ENCODE results near the gene MAP2K3.
"Not testable (repeated sequence)": the region's sequence is repeated elsewhere in the genome, so short reads cannot be mapped to it uniquely, and the experiment has no call there.

MAP2K3 gene

GRCh38 chr17:21308931-21309381, 24.4 kb downstream of the MAP2K3 start:
- H3K9ac ChIP-seq (ENCODE audit: low read length); H3K4me1 ChIP-seq (ENCODE audit: control insufficient read depth, insufficient read depth, low read depth, low read length); H3K4ac ChIP-seq (ENCODE audit: low read depth in 1 of 2, low read length in 2 of 2); H3K4me2 ChIP-seq (ENCODE audit: low read length, poor library complexity, severe bottlenecking); H3K27ac ChIP-seq (ENCODE audit: low read length, poor library complexity, severe bottlenecking); H2AK5ac ChIP-seq (ENCODE audit: low read length, severe bottlenecking); H3K14ac ChIP-seq (ENCODE audit: low read length in 2 of 2); H2BK120ac ChIP-seq (ENCODE audit: low read depth, low read length); H2BK12ac ChIP-seq (ENCODE audit: low read length in 2 of 2); H3K9me3 ChIP-seq (ENCODE audit: control insufficient read depth, low read length); H3K18ac ChIP-seq (ENCODE audit: low read depth in 1 of 2, low read length in 2 of 2); H4K91ac ChIP-seq (ENCODE audit: low read length); H2BK15ac ChIP-seq (ENCODE audit: low read depth, poor library complexity, severe bottlenecking); H2BK5ac ChIP-seq (ENCODE audit: low read depth, low read length, poor library complexity, severe bottlenecking); H3K23ac ChIP-seq (ENCODE audit: low read length in 2 of 2); H4K8ac ChIP-seq (ENCODE audit: low read length); H3K27me3 ChIP-seq (ENCODE audit: control insufficient read depth in 1 of 2, insufficient read depth in 1 of 2, low read length in 2 of 2); H3K4me3 ChIP-seq (ENCODE audit: insufficient read depth in 1 of 2, low read depth in 1 of 2, low read length in 2 of 2); DNase-seq; H2AFZ ChIP-seq (ENCODE audit: low read depth, low read length); H3K79me1 ChIP-seq (replicated peaks; ENCODE audit: low read length, poor library complexity, severe bottlenecking): not testable (repeated sequence)
- peaks cover 55 to 72% of the 10 kb centered on the region in 2 experiments for H3K36me3 ChIP-seq (ENCODE audit: control insufficient read depth in 1 of 2, insufficient read depth in 2 of 2, low read depth in 1 of 2, low read length in 2 of 2)
- WGBS = 88% methylated on average over 4 of the region's 6 CpGs

- H3K36me3 ChIP-seq (ENCODE audit: control insufficient read depth in 1 of 2, insufficient read depth in 2 of 2, low read depth in 1 of 2, low read length in 2 of 2) = peaks cover 56 to 72% of the 10 kb centered on the region in 2 experiments
- H2BK12ac ChIP-seq (ENCODE audit: low read length in 2 of 2); H3K23ac ChIP-seq (ENCODE audit: low read length in 2 of 2); H4K8ac ChIP-seq (ENCODE audit: low read length); H3K4me1 ChIP-seq (ENCODE audit: control insufficient read depth, insufficient read depth, low read depth, low read length); H2BK5ac ChIP-seq (ENCODE audit: low read depth, low read length, poor library complexity, severe bottlenecking); H3K18ac ChIP-seq (ENCODE audit: low read depth in 1 of 2, low read length in 2 of 2); H3K27ac ChIP-seq (ENCODE audit: low read length, poor library complexity, severe bottlenecking); H2BK15ac ChIP-seq (ENCODE audit: low read depth, poor library complexity, severe bottlenecking); H4K91ac ChIP-seq (ENCODE audit: low read length); DNase-seq; H3K27me3 ChIP-seq (ENCODE audit: control insufficient read depth in 1 of 2, insufficient read depth in 1 of 2, low read length in 2 of 2); H3K4ac ChIP-seq (ENCODE audit: low read depth in 1 of 2, low read length in 2 of 2); H2AK5ac ChIP-seq (ENCODE audit: low read length, severe bottlenecking); H3K9me3 ChIP-seq (ENCODE audit: control insufficient read depth, low read length); H3K14ac ChIP-seq (ENCODE audit: low read length in 2 of 2); H2BK120ac ChIP-seq (ENCODE audit: low read depth, low read length); H2AFZ ChIP-seq (ENCODE audit: low read depth, low read length); H3K4me2 ChIP-seq (ENCODE audit: low read length, poor library complexity, severe bottlenecking); H3K79me1 ChIP-seq (replicated peaks; ENCODE audit: low read length, poor library complexity, severe bottlenecking): not testable (repeated sequence)
- H3K4me3 ChIP-seq (ENCODE audit: insufficient read depth in 1 of 2, low read depth in 1 of 2, low read length in 2 of 2) = peak overlapping the region in 1 of 2 experiments; percentile 32
- H3K9ac ChIP-seq (ENCODE audit: low read length) = peak overlapping the region; percentile 62
- WGBS = 96% methylated on average over 14 of the region's 16 CpGs
Measured at GRCh38 chr17:21310061-21310765, 25.7 kb downstream of the MAP2K3 start.

GRCh38 chr17:21310766-21311602, 26.5 kb downstream of the MAP2K3 start:
- H3K9me3 ChIP-seq (ENCODE audit: control insufficient read depth, low read length); H2AFZ ChIP-seq (ENCODE audit: low read depth, low read length); H4K8ac ChIP-seq (ENCODE audit: low read length); H3K18ac ChIP-seq (ENCODE audit: low read depth in 1 of 2, low read length in 2 of 2); H3K4me2 ChIP-seq (ENCODE audit: low read length, poor library complexity, severe bottlenecking); H2BK12ac ChIP-seq (ENCODE audit: low read length in 2 of 2); H2BK5ac ChIP-seq (ENCODE audit: low read depth, low read length, poor library complexity, severe bottlenecking); H3K14ac ChIP-seq (ENCODE audit: low read length in 2 of 2); H3K27me3 ChIP-seq (ENCODE audit: control insufficient read depth in 1 of 2, insufficient read depth in 1 of 2, low read length in 2 of 2); H4K91ac ChIP-seq (ENCODE audit: low read length); H3K4me3 ChIP-seq (ENCODE audit: insufficient read depth in 1 of 2, low read depth in 1 of 2, low read length in 2 of 2); H3K4ac ChIP-seq (ENCODE audit: low read depth in 1 of 2, low read length in 2 of 2); H3K23ac ChIP-seq (ENCODE audit: low read length in 2 of 2); H2BK15ac ChIP-seq (ENCODE audit: low read depth, poor library complexity, severe bottlenecking); H3K27ac ChIP-seq (ENCODE audit: low read length, poor library complexity, severe bottlenecking); H2AK5ac ChIP-seq (ENCODE audit: low read length, severe bottlenecking); DNase-seq; H3K4me1 ChIP-seq (ENCODE audit: control insufficient read depth, insufficient read depth, low read depth, low read length); H3K79me1 ChIP-seq (replicated peaks; ENCODE audit: low read length, poor library complexity, severe bottlenecking); H2BK120ac ChIP-seq (ENCODE audit: low read depth, low read length): not testable (repeated sequence)
- WGBS = 97% methylated on average over 22 of the region's 22 CpGs
- Histone ChIP-seq H3K9ac (ENCODE audit: low read length) (peak overlapping the region; percentile 62), H3K36me3 (ENCODE audit: control insufficient read depth in 1 of 2, insufficient read depth in 2 of 2, low read depth in 1 of 2, low read length in 2 of 2) (peaks cover 54 to 68% of the 10 kb centered on the region in 2 experiments)

GRCh38 chr17:21313320-21313719, 28.8 kb downstream of the MAP2K3 start:
- H3K9me3 ChIP-seq (ENCODE audit: control insufficient read depth, low read length) = peaks cover 5% of the 10 kb centered on the region
- no peak overlapping the region for H2AFZ ChIP-seq (ENCODE audit: low read depth, low read length)
- no peak overlapping the region for H3K9ac ChIP-seq (ENCODE audit: low read length)
- H2BK5ac ChIP-seq (ENCODE audit: low read depth, low read length, poor library complexity, severe bottlenecking) = no peak overlapping the region
- H4K8ac ChIP-seq (ENCODE audit: low read length) = no peak overlapping the region
- no peak for DNase-seq
- no peak overlapping the region for H3K18ac ChIP-seq (ENCODE audit: low read depth in 1 of 2, low read length in 2 of 2)
- no peak overlapping the region for H3K4me2 ChIP-seq (ENCODE audit: low read length, poor library complexity, severe bottlenecking)
- no peak overlapping the region for H4K91ac ChIP-seq (ENCODE audit: low read length)
- H3K23ac ChIP-seq (ENCODE audit: low read length in 2 of 2) = no peak overlapping the region
- no peak overlapping the region for H3K14ac ChIP-seq (ENCODE audit: low read length in 2 of 2)
- no peak overlapping the region for H2AK5ac ChIP-seq (ENCODE audit: low read length, severe bottlenecking)
- no peak overlapping the region for H2BK120ac ChIP-seq (ENCODE audit: low read depth, low read length)
- H3K79me1 ChIP-seq (replicated peaks; ENCODE audit: low read length, poor library complexity, severe bottlenecking) = peaks cover 2% of the 10 kb centered on the region
- peaks cover 49 to 55% of the 10 kb centered on the region in 2 experiments for H3K36me3 ChIP-seq (ENCODE audit: control insufficient read depth in 1 of 2, insufficient read depth in 2 of 2, low read depth in 1 of 2, low read length in 2 of 2)
- no peaks in the 10 kb centered on the region for H3K27me3 ChIP-seq (ENCODE audit: control insufficient read depth in 1 of 2, insufficient read depth in 1 of 2, low read length in 2 of 2)
- H2BK15ac ChIP-seq (ENCODE audit: low read depth, poor library complexity, severe bottlenecking) = no peak overlapping the region
- H3K4me3 ChIP-seq (ENCODE audit: insufficient read depth in 1 of 2, low read depth in 1 of 2, low read length in 2 of 2) = no peak overlapping the region
- peaks cover 11% of the 10 kb centered on the region for H3K4me1 ChIP-seq (ENCODE audit: control insufficient read depth, insufficient read depth, low read depth, low read length)
- 98% methylated on average over 4 of the region's 5 CpGs for WGBS
- no peak overlapping the region for H2BK12ac ChIP-seq (ENCODE audit: low read length in 2 of 2)
- no peak overlapping the region for H3K4ac ChIP-seq (ENCODE audit: low read depth in 1 of 2, low read length in 2 of 2)
- H3K27ac ChIP-seq (ENCODE audit: low read length, poor library complexity, severe bottlenecking) = no peak overlapping the region
